HG03520 (cell line): ENCODE data around the gene CHRND.

ENCODE experiments used
- ATAC-seq: cut with Tn5 transposase; IDR thresholded peaks from one replicate; pipeline ENCODE4 v1.9.1; 2021; ENCODE audit warnings: mild to moderate bottlenecking, moderate library complexity; ENCODE audit not compliant: unreplicated experiment

The CHRND gene

DNA sequence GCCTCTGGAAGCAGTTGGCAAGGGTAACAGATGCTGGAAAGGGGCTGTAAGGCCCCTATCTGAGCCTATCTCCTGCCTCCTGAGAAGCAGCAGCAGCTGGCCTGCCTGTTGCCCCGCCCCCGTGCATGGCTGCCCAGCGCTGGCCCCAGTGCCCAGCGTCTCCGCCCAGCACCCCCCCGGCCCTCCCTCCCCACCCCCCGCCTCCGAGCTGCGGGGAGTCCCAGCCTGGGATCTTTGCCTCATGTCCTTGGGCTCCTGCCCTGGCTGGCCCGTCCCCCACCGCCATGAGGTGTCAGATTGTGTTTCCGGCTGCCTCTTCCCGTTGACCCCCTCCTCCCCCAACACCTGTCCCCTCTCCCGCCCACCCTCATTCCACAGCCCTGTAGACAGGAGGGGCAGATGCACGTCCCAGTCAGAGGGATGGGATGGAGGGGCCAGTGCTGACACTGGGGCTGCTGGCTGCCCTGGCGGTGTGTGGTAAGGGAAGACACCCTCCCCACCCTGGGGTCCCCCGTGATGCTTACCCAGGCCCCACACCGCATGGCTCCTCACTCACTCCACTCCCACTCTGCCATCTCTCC, at the start of gene CHRND:
CHRND (plus strand) TSS at position 370 of the 581 bp plus-strand sequence; CDS start at position 426, 56 bp downstream.
- no peak for ATAC-seq

- no peak for ATAC-seq
Measured at GRCh38 chr2:232476791-232477190, 49.2 kb upstream of the CHRND start.

GRCh38 chr2:232477751-232478510, 48.0 kb upstream of the CHRND start:
- ATAC-seq, result no peak

DNA sequence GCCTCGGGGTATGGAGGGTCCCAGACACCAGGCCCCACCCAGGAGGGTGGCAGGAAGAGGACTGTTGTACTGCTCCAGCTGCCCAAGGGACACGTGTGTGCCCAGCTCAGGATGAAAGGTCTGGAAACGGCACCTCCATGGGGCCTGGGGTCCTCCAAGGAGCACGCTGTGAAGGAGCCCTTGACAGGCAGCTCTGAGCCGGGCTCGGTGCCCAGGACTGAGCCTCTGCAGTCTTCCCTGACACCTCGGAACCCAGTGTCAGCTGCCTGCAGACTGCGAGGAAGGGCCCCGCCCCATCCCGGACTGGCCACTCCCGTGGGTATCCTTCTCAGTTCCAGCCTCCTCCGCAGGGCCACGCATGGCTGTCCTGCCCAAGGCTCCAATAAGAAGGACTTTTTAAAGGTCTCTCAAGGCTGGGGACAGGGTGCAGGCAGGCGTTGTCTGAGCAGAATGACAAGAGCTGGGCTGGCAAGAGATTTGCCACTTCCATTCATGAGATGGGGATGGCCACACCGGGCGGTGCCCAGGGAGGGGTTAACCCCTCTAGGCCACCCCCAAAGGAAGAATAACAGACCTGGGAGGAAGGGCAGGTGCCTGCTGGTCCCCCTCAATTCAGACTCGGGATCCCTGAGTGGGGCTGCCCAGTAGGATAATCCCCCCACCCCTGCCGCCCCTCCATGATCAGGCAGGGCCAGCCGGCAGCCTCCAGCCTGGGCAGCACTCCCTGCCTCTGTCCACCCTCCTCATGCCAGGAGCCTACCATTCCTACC, 47.2 kb upstream of the CHRND start:
- ATAC-seq, result no peak

DNA sequence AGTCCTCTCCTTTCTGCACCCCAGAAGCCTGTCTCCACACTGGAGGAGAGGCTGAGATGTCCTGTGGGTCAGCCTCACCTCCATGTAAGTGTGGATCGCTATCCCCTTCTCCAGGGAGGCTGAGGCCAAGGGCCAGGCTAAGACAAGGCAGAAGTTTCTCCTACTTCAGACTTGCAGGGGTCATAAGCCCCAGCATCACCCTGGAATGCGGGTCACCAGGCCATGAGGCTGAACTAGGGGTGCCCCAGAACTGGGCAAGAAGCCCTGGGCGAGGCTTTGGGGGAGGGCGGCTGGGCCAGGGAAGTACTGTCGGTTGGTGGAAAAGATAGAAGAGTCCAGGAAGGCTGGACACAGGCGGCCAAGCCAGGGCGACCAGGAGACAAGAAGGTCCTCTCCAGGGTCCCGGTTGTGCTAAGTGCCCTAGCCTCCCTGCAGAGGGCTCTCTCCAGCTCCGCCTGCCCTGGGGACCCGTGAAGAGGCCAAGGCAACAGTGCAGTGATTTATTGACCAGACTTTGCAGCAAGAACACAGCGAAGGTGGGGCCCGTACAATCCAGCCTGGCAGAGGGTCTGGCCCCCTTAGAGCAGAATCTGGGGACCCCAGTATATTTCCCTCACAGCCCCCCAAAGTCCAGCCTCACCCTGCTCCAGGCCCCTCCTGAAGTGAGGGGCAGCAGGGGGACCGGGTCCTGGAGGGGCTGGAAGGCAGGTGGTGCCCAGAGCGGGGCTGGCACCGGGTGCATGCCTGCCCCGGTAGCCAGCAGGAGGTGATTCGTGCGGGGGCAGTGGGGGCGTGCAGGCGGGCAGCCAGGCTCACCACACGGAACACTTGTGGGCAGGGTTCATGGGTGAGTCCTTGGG, 46.4 kb upstream of the CHRND start:
- no peak for ATAC-seq

DNA sequence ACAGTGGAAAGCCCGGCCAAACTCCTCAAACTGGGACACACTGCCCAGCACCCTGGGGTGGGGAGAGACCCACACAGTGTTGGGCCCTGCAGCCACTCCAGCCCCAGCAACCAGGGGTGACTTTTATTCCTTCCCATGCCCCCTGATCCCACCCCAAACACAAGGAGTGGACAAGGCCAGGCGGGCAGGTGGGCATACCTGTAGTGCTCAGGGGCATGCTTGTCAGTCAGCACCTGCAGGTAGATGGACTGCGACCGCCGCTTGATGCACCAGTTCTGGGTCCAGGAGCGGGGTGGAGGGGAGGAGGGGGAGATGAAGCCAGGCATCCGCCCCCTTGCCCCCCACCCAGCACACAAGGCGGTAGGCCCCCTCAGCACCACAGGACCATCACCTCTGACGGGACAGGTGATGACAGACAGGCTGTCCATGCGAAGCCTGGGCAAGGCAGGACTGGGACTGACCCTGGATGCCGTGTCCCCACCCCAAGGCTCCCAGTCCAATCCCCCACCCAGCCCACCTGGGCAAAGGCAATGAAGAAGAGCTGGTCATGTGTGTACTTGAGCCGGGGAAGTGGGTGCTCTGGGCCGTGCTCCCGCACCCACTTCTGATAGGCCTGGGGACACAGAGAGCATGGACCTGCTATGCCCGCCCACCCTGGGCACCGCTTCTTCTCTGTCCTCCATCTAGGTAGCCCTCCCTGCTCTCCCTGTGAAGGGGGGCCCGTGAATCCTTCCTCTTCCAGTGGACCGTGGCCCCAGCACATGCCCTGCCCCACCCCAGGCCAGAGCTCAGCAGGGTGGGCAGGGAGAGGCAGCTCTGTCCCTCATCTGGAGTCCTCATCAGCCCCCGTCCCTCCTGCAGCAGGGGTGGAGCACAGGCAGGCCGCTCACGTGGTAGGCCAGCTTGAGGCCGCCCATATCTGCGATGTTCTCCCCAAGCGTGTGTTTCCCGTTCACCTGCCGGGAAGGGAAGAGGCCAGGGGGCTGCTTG, 45.5 kb upstream of the CHRND start:
- ATAC-seq, result no peak

- no peak for ATAC-seq
Measured at GRCh38 chr2:232481322-232482140, 44.4 kb upstream of the CHRND start.

DNA sequence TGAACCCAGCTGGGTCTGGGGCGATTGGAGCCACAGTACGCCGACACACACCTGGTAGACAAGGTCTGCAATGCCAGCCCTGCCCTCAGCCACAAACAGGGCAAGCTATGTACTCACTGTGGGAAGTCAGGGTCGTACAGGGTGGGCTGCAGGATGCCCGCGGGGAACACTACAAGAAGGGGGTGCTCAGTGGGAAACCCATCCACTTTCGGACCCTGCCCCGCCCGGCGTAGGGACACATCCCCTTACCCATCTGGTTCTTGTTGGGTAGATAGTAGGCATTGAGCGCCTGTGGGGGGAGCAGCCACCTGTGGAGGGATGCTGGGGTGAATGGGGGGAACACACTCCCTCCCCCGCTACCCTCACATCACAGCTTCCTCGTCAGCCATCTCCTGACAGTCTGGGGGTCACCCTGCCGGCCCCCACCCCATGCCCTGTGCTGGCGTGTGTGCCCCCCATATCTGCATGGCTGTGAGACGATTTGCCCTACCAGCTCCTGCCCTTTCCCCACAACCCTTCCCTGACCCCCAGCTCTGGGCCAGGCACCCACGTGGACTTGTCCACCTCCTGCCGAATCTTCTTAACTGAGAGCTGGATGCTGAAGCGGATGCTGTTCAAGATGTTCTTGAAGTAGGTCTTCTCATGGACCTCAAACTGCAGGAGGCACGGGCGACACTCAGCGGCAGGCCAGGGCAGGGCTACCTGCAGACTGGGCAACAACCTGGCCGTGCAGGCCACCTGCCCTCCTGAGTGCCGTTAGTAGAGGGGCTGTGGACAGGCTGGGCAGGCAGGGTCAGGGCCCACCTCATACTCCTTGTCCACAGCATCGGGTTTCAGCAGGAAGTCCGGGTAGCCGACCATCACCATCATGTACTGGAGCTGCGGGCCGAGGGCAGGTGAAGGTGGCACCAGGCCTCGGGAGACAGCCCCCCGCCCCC, 43.4 kb upstream of the CHRND start:
- ATAC-seq, result no peak

GRCh38 chr2:232483311-232483922, 42.5 kb upstream of the CHRND start:
- ATAC-seq, result no peak

GRCh38 chr2:232483923-232484627, 41.9 kb upstream of the CHRND start:
- ATAC-seq, result no peak

DNA sequence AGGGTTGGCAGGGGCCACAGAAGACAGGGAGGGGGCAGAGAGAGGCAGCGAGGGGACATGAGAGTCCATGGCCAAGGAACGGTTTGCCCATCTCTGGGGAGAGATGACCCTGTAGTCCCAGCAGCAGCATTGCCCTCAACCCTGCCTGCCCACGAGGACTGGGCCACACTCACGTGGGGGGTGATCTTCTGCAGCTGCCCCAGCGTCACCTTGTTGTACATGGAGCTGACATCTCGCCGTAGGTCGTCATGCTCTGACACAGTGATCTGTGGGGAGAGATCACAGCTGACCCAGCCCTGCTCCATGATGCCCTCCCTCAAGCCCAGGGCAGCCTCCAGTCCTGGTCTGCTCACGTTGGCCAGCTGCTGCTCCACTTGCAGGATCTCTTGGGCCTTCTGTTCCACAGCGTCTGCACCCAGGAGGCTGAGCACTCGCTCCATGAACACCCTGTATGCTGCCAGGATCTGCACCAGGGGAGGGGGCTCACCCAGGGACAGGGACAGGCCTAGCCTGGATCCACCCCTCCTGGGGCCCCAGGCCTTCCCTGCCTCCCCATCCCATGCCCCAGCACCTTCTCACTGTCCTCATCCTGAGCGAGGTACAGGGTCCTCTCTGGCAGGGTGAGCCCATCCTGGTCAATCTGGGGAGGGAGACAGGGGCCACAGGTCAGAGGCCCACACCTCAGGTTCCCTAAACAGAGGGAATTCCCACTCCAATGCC, 41.2 kb upstream of the CHRND start:
- ATAC-seq, result no peak

- ATAC-seq, result no peak
Measured at GRCh38 chr2:232485348-232485756, 40.6 kb upstream of the CHRND start.

DNA sequence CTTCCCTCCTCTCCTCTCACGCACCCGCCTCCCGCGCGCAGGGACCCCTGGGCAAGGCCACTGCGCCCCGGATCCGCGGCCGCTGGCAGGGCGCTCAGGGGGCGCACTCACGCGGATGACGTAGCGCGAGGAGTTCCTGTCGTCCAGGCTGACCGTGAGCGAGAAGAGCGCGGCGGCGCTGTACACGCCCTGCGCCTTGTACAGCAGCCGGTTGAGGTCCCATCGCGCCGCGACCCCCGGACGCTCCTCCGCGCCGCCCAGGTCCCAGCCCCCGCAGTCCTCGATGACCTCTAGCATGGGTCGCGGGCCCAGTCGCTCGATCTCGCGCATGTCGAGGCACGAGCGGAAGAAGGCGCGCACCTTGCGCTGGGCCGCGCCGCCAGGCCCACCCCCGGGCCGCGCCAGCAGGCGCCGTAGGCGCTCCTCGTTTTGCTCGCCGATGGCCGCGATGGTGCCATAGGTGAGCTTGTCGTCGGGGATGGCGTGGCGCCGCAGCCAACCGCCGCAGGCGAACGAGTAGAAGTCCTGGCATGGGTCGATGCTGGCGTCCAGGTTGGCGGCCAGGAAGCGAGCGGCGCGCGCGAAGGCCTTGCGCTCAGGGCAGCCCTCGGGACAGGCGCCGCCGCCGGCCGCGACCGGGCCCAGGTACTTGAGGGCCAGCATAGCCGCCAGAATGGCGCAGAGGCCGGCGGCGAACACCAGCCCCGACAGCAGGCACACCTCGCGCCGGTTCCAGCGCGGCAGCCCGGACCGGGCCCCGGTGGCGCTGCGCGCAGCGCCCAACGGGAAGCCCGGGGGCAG, 40.0 kb upstream of the CHRND start:
- no peak for ATAC-seq

DNA sequence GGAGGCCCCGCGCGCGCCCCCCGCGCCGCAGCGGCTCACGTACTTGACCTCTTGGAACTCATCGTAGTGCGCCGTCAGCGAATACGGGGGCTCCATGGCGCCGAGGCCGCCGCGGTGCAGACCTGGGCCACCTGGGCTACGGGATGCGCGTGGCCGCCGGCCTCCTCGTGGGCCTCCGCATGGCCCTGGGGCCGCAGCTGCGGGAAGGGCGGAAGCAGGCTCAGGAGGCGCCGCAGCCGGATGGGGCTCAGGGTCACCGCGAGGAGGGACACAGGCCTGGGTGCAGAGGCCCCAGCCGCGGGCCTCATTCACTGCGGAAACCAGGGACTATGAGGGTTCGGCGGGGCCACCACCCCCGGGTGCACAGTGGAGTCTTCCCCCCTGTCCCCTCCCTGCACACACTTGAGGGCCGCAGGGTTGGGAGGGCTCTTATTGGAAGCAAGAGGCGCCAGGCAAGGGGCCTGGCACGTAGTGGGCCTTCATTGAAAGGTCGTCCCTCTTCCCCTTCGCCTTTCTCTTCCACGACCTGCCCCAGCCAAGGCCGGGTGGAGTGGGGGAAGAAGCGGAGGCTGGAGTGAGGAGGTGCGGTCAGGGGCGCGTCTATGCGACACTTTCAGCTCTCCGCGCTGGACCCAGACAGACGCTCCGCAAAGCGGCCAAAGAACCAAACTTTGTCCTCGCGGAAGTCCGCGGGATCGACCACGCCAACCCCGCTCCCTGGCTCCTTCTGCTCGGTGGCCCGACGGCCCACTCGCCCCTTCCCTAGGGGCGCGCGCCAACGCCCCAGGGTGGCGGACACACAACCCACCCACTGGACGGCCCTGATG, 39.2 kb upstream of the CHRND start:
- ATAC-seq, result no peak
